A673 (cell line): ENCODE data around the gene TBL3. TPM values are rescaled to one million over a fixed set of nuclear protein-coding genes. Genes with fewer than 3 reads are reported as not detected.
A peak's percentile ranks its signal among the peaks of the same experiment; 100 is the strongest.

Source experiments
- BruUV-seq: library from RNA; stranded (reverse); fragments of 400-500 nt; replicated peaks from 2 replicates; lab custom pipeline; 2021; lab: Mats Ljungman, UMichigan
- CTCF ChIA-PET: fragments of 300-600 bp; sonication (Branson Sonifier 250); formaldehyde crosslinking; loops from one replicate; lab custom pipeline; 2022; ENCODE audit warnings: antibody characterized with exemption; lab: Charles Lee
- POLR2A ChIA-PET: fragments of 300-600 bp; sonication (Branson Sonifier 250); formaldehyde crosslinking; loops from one replicate; lab custom pipeline; 2022; ENCODE audit warnings: antibody characterized with exemption; ENCODE audit not compliant: low non-redundant PET; lab: Charles Lee
- DNase-seq: peaks from one replicate; pipeline ENCODE4 v3.0.0-alpha.2; 2015; ENCODE audit warnings: low spot score
- H3K27ac ChIP-seq: fragments of 200-600 bp; sonication (generic); 2 replicates; pipeline ENCODE4 v1.5.1; 2016; ENCODE audit warnings: mixed run types, low read depth, mild to moderate bottlenecking, mixed read lengths, antibody characterized with exemption, low read length; ENCODE audit not compliant: poor library complexity, severe bottlenecking
- H3K27me3 ChIP-seq: fragments of 200-600 bp; sonication (generic); replicated peaks from 2 replicates; pipeline ENCODE4 v1.6.1; 2017; ENCODE audit warnings: mixed run types, low read depth, mild to moderate bottlenecking, mixed read lengths, antibody characterized with exemption, low read length; ENCODE audit not compliant: insufficient read depth, poor library complexity
- H3K36me3 ChIP-seq: fragments of 200-600 bp; sonication (generic); 2 replicates; pipeline ENCODE4 v1.6.1; 2016; ENCODE audit warnings: mixed run types, mild to moderate bottlenecking, mixed read lengths, antibody characterized with exemption, low read length; ENCODE audit not compliant: insufficient read depth, poor library complexity, severe bottlenecking
- H3K4me1 ChIP-seq: fragments of 200-600 bp; sonication (generic); 2 replicates; pipeline ENCODE4 v1.6.1; 2017; ENCODE audit warnings: mixed run types, mild to moderate bottlenecking, mixed read lengths, antibody characterized with exemption, low read length; ENCODE audit not compliant: insufficient read depth, poor library complexity, severe bottlenecking
- H3K4me3 ChIP-seq: fragments of 200-600 bp; sonication (generic); 2 replicates; pipeline ENCODE4 v1.5.1; 2016; ENCODE audit warnings: low read depth, mixed run types, mild to moderate bottlenecking, mixed read lengths, low read length; ENCODE audit not compliant: poor library complexity, severe bottlenecking
- H3K9me3 ChIP-seq: fragments of 200-600 bp; sonication (generic); 2 replicates; pipeline ENCODE4 v1.6.1; 2016; ENCODE audit warnings: mixed run types, low read depth, mild to moderate bottlenecking, mixed read lengths, antibody characterized with exemption, low read length; ENCODE audit not compliant: poor library complexity, severe bottlenecking
- CTCF ChIP-seq: fragments of 300-800, 200-600 bp; sonication (generic); conservative IDR thresholded peaks from 2 replicates; pipeline ENCODE4 v1.5.1; 2017; ENCODE audit warnings: low read depth, mild to moderate bottlenecking, antibody characterized with exemption, low read length, moderate library complexity, mixed read lengths
- EZH2 ChIP-seq: fragments of 200-600 bp; sonication (generic); IDR thresholded peaks from 2 replicates; pipeline ENCODE4 v1.6.1; 2017; ENCODE audit warnings: borderline replicate concordance, low read depth, mild to moderate bottlenecking, mixed read lengths, antibody characterized with exemption, low read length; ENCODE audit not compliant: poor library complexity, severe bottlenecking
- intact Hi-C: fragments of 100-400 bp; cut with micrococcal nuclease; formaldehyde crosslinking; loops from one replicate; pipeline ENCODE4 v1.10.0; 2022; ENCODE audit not compliant: unreplicated experiment
- total RNA-seq: library from RNA; stranded (reverse); gene quantifications from 2 replicates; pipeline ENCODE4 v1.2.3, GENCODE V29; 2021

TBL3 gene
- total RNA-seq, 1 experiment from 2014 or later, result 58.4 TPM

- no peak for DNase-seq
- TF ChIP-seq CTCF, result no peak
- TF ChIP-seq EZH2, result no peak
- BruUV-seq, result no TSS peak
- intact Hi-C loops, result no loop called here
- Histone ChIP-seq H3K4me3 (peak overlapping the region; percentile 57), H3K36me3 (no peaks in the 10 kb centered on the region), H3K27ac (no peak overlapping the region), H3K27me3 (no peaks in the 10 kb centered on the region), H3K4me1 (peaks cover 21% of the 10 kb centered on the region), H3K9me3 (no peaks in the 10 kb centered on the region)
- ChIA-PET POLR2A (no interaction called here), CTCF (interaction anchor here (0.6 to 0.7 kb wide), 2 partner anchors 8 to 12 kb away, joined by 3 to 4 read pairs; partner anchors contain the start of gene NPW)
Observed at GRCh38 chr16:2028146-2028545, 56.3 kb downstream of the TBL3 start.

- TF ChIP-seq EZH2, result no peak
- TF ChIP-seq CTCF, result no peak
- intact Hi-C loops, result no loop called here
- ChIA-PET CTCF (no interaction called here), POLR2A (no interaction called here)
- Histone ChIP-seq H3K4me3 (no peak overlapping the region), H3K27ac (no peak overlapping the region), H3K36me3 (no peaks in the 10 kb centered on the region), H3K9me3 (no peaks in the 10 kb centered on the region), H3K4me1 (peaks cover 21% of the 10 kb centered on the region), H3K27me3 (no peaks in the 10 kb centered on the region)
- no peak for DNase-seq
- no TSS peak for BruUV-seq
Observed at GRCh38 chr16:2028620-2029220, 56.9 kb downstream of the TBL3 start.

DNA sequence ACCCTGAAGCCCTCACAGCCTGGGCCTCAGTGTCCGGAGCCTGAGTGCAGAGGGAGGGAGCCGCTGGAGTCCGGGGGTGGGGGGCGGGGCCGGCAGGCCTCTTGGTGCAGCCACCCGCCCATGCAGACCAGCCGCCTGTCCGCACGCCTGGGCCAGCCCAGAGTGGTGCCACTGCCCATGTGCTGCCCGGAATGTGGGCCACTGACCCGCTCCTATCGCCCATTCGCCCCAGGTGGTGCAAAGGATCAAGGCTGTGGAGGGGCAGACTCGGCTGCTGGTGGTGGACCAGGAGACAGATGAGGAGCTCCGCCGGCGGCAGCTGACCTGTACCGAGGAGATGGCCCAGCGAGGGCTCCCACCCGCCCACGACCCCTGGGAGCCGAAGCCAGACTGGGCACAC, 57.5 kb downstream of the TBL3 start:
- no peak overlapping the region for H3K4me3 ChIP-seq
- no peaks in the 10 kb centered on the region for H3K36me3 ChIP-seq
- POLR2A ChIA-PET, result no interaction called here
- no peaks in the 10 kb centered on the region for H3K9me3 ChIP-seq
- TF ChIP-seq CTCF, result no peak
- no peak for TF ChIP-seq EZH2
- intact Hi-C loops, result no loop called here
- BruUV-seq, result no TSS peak
- DNase-seq, result no peak
- H3K27ac ChIP-seq, result no peak overlapping the region
- peaks cover 22% of the 10 kb centered on the region for H3K4me1 ChIP-seq
- H3K27me3 ChIP-seq, result no peaks in the 10 kb centered on the region
- CTCF ChIA-PET, result no interaction called here
